HG02763 (cell line): ENCODE results near the gene RHBDL3.
A peak's percentile ranks its signal among the peaks of the same experiment; 100 is the strongest.
"Not testable (repeated sequence)": the region's sequence is repeated elsewhere in the genome, so short reads cannot be mapped to it uniquely, and the experiment has no call there.

Source experiments
- ATAC-seq: cut with Tn5 transposase; IDR thresholded peaks from one replicate; pipeline ENCODE4 v1.9.1; 2021; ENCODE audit warnings: mild to moderate bottlenecking, moderate library complexity; ENCODE audit not compliant: unreplicated experiment

Gene RHBDL3

DNA sequence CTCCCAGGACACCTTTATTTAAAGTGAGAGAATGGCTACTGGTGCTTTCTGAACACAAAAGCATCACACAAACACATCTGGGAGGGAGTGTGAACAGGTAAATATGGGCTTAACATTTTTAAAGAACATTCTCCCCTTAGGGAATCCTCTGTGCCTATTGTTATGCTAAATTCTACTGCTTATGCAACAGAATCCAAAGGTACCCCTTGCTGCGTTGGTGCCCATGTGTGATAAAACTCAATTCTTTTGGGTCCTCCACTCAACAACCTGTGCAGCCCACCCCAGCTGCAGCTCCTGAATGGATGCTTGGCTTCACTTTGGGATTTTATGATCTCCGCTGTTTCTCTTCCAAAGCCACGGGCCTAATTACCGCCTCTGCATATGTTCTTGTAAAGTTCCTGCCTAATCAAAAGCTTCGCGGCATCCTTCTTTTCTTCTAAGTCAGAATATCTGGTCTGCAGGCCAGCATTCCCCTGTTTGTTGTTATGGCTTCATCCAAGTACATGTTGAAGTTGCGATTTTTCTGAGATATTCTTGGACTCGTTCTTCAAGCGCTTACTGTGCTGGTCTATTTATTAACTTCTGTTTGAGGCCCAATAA, 23.9 kb downstream of the RHBDL3 start:
- no peak for ATAC-seq

GRCh38 chr17:32292094-32292493, 26.5 kb downstream of the RHBDL3 start:
- no peak for ATAC-seq

GRCh38 chr17:32297424-32297823, 31.8 kb downstream of the RHBDL3 start:
- ATAC-seq = no peak

- ATAC-seq = no peak
Measured at GRCh38 chr17:32297860-32298259, 32.2 kb downstream of the RHBDL3 start.

- ATAC-seq = no peak
Measured at GRCh38 chr17:32298298-32298697, 32.7 kb downstream of the RHBDL3 start.

DNA sequence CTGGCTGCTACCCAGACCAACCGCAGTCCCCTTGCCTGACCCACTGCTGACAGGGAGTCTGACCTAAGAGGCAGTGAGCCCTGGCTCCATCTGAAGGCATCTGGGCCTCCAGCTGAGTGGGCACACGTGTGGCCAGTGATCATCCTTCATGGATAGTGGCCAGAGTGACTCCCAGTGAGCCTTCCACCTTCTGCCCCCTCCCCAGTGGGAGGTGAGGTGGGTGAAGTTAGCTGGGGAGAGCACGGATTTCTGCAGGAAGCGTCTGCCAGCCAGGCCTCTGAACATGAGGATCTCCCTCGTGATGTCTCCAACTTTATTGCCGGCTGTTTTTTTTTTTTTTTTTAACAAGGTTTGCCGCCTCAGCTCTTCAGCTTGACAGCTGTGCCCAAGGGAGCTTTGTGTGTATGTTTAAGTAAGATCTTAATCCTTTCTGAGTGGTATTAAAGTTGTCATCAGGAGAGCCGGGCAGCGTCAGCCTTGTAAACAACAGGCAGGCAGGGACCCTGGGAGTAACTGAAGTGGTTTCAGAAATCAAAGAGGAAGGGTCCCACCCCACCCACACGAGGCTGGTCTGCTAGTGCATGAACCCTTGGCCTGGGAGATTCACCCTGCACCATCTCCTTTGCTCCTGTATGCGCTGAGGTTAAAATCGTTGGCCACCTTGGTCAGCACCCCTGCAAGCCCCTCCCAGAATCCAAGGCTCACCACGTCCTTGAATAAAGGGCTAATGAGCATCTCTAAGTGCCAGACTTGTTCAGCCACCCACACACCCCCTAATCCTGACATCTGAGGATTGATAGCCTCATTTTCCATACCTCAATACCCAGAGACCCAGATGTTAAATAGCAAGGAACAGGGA, 33.3 kb downstream of the RHBDL3 start:
- ATAC-seq = no peak

GRCh38 chr17:32299580-32300164, 34.0 kb downstream of the RHBDL3 start:
- no peak for ATAC-seq

DNA sequence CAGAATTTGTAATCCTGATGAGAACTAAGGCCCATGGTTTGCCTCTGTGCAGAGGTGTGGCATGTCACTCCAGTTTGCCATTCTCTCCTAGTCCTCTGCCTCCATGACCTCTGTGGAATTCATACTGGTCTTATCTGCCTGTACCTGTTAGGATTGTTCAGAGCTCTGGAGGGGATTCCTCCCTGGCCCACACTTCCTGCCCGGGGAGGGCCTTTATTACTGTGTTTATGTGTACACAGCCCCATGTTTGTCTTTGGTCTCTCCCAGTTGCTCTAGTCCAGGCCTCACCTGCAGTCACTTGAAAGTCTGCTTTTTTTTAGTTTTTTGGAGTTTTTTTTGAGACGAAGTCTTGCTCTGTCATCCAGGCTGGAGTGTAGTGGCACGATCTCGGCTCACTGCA, 36.4 kb downstream of the RHBDL3 start:
- no peak for ATAC-seq

DNA sequence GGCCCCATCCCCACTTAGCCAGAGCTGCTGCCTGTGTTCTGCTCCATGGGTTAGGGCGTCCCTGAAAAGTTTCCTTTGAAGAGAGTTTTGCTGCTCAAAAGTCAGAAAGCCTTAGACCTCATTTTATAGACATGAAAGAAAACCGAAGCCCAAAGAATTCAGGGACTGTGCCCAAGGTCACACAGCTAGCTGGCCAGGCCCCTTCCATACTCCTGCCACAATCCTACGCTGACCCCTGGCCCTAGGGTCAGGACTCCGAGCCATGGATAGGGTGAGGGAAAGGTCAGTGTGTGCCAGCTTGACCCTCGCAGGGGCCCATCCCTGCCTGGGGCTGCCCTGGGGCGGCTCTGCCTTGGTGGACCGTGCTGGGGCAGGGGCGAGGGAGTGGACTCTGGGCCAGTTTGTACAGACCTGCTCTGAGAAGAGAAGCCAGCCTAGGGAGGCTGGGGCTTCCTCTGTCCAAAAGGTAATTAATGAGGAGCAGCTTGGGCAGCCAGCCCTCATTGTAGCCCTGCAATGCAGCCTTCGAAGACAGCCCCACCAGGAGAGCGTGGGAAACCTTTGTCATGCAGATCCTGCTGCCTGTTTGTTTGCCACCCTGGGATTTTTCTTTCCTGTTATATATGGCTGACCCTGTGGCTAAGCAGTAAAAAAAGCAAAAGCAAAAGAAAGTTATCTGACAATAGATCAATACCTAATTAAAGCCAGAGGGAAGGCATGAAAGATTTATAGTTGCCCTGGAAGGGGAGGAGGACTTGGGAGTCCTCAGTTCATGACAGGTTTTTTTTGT, 37.4 kb downstream of the RHBDL3 start:
- ATAC-seq = no peak

- no peak for ATAC-seq
Measured at GRCh38 chr17:32303781-32304288, 38.2 kb downstream of the RHBDL3 start.

GRCh38 chr17:32305049-32305448, 39.4 kb downstream of the RHBDL3 start:
- ATAC-seq = no peak

DNA sequence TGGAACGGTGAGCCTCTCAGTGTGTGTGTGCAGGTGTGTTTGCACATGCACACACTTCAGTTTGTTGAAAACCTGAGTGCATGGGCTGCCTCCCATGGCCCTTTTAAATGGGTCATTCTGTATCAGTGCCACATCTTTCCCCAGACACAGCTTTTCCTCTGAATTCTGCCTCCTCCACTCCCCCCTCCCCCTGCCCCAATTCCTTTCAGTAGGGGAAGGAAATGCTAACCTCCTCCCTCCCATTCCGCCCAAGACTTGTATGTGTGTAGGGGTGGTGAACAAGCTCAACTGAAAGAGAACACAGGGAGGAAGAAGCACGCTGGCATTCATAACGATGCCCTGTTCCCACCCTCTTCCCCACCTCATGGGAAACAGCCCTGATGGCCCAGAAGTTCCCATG, 42.0 kb downstream of the RHBDL3 start:
- no peak for ATAC-seq

DNA sequence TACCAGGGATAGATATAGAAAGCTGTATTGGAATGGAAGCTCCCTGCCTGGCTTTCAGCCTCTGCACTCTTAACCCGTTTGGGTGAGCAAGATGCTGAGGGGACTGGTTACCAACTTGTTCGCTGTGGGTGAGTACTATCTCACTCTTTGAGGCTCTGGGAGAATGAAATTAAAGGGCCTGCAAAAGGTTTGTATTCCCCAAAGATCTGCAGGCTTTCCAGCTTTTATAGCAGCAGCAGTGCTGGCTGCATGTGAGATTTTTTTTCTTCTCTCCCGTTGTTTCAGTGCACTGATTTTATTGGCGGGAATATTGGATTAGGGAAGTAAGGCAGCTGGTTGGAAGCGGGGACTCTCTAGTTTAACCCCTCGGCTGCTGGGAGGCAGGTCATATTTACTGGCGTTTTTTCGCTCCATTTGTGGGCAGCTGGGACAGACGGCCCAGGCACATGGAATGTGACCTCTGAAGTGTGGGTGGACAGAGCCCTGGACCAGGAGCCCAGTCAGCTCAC, 45.5 kb downstream of the RHBDL3 start:
- no peak for ATAC-seq

GRCh38 chr17:32314636-32315035, 49.0 kb downstream of the RHBDL3 start:
- ATAC-seq = no peak

- ATAC-seq = no peak
Measured at GRCh38 chr17:32315171-32315570, 49.5 kb downstream of the RHBDL3 start.

DNA sequence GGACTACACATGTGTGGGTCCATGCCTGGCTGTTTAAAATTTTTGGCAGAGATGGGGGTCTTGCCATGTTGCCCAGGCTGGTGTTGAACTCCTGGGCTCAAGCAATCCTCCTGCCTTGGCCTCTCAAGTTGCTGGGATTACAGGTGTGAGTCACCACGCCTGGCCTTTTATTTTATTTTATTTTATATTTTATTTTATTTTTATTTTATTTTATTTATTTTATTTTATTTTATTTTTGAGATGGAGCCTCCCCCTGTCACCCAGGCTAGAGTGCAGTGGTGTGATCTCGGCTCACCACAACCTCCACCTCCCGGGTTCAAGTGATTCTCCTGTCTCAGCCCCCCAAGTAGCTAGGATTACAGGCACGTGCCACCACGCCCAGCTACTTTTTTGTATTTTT, 51.0 kb downstream of the RHBDL3 start:
- not testable (repeated sequence) for ATAC-seq

GRCh38 chr17:32317353-32317752, 51.7 kb downstream of the RHBDL3 start:
- no peak for ATAC-seq

- ATAC-seq = no peak
Measured at GRCh38 chr17:32318071-32318470, 52.4 kb downstream of the RHBDL3 start.

DNA sequence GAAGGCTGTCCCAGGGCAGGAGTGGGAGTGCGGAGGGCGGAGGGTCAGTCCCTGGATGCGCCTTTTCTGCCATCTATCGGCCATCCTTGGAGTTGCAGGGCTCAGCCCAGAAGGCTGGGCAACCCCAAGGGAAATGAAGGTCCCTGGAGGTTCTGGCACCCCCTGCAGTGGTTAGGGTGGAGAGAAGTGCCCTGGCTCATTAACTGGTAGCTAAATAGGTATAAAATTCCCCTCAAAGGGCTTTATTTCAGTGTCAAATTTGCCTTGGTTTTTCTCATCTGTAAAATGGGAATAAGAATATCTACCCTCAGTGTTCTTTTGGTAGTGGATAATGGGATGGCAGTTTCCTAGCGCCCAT, 53.9 kb downstream of the RHBDL3 start:
- peak; percentile 68 for ATAC-seq

DNA sequence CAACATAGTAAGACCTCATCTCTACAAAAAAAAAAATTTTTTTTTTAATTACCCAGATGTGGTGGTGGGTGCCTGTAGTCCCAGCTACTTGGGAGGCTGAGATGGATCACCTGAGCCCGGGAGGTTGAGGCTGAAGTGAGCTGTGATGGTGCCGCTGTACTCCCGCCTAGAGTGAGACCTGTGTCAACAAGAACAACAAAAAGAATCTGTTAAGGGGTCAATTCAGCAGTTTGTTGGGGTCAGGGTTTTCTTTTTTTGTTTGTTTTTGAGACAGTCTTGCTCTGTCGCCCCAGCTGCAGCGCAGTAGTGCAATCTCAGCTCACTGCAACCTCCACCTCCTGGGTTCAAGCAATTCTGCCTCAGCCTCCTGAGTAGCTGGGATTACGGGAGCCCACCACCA, 54.4 kb downstream of the RHBDL3 start:
- ATAC-seq = not testable (repeated sequence)

DNA sequence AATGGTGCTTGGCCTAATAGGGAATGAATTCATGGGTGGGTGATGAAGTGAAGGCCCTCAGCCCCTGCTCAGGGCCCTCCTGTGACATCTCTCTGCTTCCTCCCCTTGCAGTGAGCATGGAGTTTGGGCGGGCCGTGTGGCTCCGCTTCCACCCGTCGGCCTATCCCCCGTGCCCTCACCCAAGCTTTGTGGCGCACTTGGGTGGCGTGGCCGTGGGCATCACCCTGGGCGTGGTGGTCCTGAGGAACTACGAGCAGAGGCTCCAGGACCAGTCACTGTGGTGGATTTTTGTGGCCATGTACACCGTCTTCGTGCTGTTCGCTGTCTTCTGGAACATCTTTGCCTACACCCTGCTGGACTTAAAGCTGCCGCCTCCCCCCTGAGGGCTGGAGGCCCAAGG, 55.2 kb downstream of the RHBDL3 start:
- no peak for ATAC-seq
